Ishikawa (cell line): ENCODE measurements around the gene KCNQ4.

Source experiments
- CEBPB ChIP-seq: IDR thresholded peaks from 2 replicates; pipeline ENCODE4 v1.6.1; 2012
- CREB1 ChIP-seq: IDR thresholded peaks from 2 replicates; pipeline ENCODE4 v1.6.1; 2012; ENCODE audit warnings: low read depth
- EGR1 ChIP-seq: IDR thresholded peaks from 2 replicates; pipeline ENCODE4 v1.6.1; 2012
- EP300 ChIP-seq: IDR thresholded peaks from 2 replicates; pipeline ENCODE4 v1.6.1; 2012; ENCODE audit warnings: borderline replicate concordance
- FOXM1 ChIP-seq: IDR thresholded peaks from 2 replicates; pipeline ENCODE4 v1.6.1; 2012; ENCODE audit warnings: low read depth, borderline replicate concordance
- NFIC ChIP-seq: IDR thresholded peaks from 2 replicates; pipeline ENCODE4 v1.6.1; 2012
- RAD21 ChIP-seq: IDR thresholded peaks from 2 replicates; pipeline ENCODE4 v1.6.1; 2012; ENCODE audit warnings: low read depth
- TAF1 ChIP-seq: IDR thresholded peaks from 2 replicates; pipeline ENCODE4 v1.6.1; 2012; ENCODE audit warnings: low read depth, mild to moderate bottlenecking
- TCF12 ChIP-seq: IDR thresholded peaks from 2 replicates; pipeline ENCODE4 v1.6.1; 2012; ENCODE audit warnings: low read depth
- TEAD4 ChIP-seq: IDR thresholded peaks from 2 replicates; pipeline ENCODE4 v1.6.1; 2012
- YY1 ChIP-seq: IDR thresholded peaks from 2 replicates; pipeline ENCODE4 v1.6.1; 2012; ENCODE audit warnings: low read depth
- ZBTB7A ChIP-seq: IDR thresholded peaks from 2 replicates; pipeline ENCODE4 v1.6.1; 2012; ENCODE audit warnings: low read depth
- TF ChIP-seq, protein P1 (sequence below): IDR thresholded peaks from 2 replicates; pipeline ENCODE4 v1.6.1; 2012
- TF ChIP-seq, protein P2 (sequence below): IDR thresholded peaks from 2 replicates; pipeline ENCODE4 v1.6.1; 2012; ENCODE audit warnings: low read depth, mild to moderate bottlenecking
- TF ChIP-seq, protein P3 (sequence below): IDR thresholded peaks from 2 replicates; pipeline ENCODE4 v1.6.1; 2012

Gene KCNQ4

DNA sequence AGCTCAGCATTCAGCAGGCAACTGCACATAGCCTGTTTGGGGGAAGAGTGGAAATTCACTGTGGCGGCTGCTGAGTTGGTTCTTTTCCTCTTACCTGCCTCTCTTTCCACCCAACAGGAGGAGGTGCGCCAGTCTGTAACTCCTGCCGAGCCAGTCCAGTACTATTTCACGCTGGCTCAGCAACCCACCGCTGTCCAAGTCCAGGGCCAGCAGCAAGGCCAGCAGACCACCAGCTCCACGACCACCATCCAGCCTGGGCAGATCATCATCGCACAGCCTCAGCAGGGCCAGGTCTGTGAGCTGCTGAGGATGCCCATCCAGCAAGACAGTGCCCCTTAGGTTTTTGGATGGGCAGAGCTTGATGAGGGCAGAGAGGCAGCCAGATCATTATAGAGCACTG is 25.6 kb upstream of the KCNQ4 start:
- no peak for TF ChIP-seq ZBTB7A
- TF ChIP-seq, protein P1, sequence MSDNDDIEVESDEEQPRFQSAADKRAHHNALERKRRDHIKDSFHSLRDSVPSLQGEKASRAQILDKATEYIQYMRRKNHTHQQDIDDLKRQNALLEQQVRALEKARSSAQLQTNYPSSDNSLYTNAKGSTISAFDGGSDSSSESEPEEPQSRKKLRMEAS, result no peak
- TF ChIP-seq CEBPB, result no peak
- no peak for TF ChIP-seq NFIC
- no peak for TF ChIP-seq YY1
- TF ChIP-seq FOXM1, result no peak
- no peak for TF ChIP-seq RAD21
- TF ChIP-seq, protein P2, sequence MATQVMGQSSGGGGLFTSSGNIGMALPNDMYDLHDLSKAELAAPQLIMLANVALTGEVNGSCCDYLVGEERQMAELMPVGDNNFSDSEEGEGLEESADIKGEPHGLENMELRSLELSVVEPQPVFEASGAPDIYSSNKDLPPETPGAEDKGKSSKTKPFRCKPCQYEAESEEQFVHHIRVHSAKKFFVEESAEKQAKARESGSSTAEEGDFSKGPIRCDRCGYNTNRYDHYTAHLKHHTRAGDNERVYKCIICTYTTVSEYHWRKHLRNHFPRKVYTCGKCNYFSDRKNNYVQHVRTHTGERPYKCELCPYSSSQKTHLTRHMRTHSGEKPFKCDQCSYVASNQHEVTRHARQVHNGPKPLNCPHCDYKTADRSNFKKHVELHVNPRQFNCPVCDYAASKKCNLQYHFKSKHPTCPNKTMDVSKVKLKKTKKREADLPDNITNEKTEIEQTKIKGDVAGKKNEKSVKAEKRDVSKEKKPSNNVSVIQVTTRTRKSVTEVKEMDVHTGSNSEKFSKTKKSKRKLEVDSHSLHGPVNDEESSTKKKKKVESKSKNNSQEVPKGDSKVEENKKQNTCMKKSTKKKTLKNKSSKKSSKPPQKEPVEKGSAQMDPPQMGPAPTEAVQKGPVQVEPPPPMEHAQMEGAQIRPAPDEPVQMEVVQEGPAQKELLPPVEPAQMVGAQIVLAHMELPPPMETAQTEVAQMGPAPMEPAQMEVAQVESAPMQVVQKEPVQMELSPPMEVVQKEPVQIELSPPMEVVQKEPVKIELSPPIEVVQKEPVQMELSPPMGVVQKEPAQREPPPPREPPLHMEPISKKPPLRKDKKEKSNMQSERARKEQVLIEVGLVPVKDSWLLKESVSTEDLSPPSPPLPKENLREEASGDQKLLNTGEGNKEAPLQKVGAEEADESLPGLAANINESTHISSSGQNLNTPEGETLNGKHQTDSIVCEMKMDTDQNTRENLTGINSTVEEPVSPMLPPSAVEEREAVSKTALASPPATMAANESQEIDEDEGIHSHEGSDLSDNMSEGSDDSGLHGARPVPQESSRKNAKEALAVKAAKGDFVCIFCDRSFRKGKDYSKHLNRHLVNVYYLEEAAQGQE, result no peak
- no peak for TF ChIP-seq CREB1
- TF ChIP-seq TEAD4, result no peak
- TF ChIP-seq EP300, result no peak
- TF ChIP-seq TCF12, result no peak

DNA sequence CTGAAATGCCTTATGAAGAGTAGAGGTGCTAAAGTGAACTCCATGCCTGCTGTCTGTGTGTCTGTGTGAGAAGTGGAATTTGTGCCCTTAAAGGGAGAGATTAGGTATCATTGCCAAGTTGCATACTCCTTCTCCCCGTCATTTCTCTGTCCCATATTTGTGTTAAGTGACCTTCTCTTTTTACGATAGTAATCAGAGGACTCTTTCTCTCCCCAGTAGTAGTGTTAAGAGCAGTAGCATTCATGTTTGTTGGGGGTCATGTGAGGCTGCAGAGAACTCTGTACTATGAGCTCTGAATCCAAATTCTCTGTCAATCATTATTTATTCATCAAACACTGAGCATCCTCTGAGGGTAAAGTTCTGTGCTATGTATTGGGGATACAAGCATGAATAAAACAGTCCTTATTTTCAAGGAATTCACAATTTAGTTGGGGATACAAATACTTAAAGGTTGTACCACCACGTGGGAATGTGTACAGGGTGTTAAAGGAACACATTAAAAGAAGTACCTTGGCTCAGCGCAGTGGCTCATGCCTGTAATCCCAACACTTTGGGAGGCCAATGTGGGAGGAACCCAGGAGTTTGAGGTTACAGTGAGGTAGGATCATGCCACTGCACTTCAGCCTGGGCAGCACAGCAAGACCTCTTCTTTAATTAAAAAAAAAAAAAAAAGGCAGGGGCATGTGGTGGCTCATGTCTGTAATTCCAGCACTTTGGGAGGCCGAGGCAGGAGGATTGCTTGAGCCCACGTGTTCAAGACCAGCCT is 24.8 kb upstream of the KCNQ4 start:
- TF ChIP-seq CREB1 (no peak), YY1 (no peak), FOXM1 (no peak), TCF12 (no peak), ZBTB7A (no peak), EP300 (no peak), EGR1 (no peak), NFIC (no peak)
- TF ChIP-seq, protein P1, result no peak
- TF ChIP-seq, protein P2, result no peak

DNA sequence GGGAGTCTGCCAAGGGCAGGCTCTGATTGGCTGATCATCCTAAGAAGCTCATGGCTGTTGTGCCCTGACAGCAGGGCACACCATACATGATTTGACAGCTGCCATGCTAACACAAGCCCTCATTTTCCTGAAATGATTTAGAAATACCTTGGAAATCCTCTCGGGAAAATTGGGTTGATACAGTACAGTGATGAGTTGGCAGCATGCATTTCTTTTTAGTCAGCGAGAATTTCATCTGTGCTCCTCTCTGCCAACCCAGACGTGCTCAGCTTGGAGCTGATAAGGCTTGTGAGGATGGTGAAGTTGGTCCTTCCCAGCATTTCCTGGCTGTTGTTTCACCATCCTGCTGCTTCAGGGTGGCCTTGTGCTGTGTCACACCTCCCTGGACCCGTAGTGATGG is 22.6 kb upstream of the KCNQ4 start:
- TF ChIP-seq EGR1 (no peak), TEAD4 (no peak)

DNA sequence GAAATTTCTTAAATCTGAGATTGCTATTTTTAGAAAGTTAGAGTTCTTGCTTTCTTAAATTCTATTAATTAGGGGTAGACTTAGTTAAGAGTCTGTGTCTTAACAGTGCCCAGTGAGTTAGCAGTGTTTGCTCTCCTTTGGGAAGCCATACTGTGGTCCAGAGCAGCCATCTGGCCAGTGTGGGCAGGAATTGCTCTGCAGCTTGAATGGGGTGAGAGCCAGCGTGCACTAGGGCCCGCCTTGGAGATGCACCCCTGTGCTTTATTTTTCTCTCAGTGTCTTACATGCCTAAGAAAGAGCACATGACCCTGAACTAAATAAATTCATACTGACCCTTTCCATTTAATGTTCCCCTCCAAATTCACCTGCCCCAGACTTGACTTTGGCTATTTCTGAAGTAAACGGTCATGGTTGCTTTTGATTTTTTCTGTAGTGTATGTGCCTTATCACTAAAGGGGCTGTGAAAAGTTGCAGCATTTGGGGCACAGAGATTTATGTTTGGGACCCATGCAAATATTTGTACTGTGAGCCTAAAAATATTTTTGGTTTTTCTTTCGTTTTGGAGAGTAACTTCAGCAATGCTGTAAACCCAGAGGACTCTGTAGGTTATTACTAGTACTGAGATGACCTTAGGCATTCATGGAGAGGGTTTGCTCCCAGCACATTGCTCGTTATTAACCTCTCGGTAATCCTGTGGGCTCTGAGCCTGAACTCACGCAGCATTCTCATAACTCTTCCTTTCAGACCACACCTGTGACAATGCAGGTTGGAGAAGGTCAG is 21.3 kb upstream of the KCNQ4 start:
- TF ChIP-seq, protein P3, sequence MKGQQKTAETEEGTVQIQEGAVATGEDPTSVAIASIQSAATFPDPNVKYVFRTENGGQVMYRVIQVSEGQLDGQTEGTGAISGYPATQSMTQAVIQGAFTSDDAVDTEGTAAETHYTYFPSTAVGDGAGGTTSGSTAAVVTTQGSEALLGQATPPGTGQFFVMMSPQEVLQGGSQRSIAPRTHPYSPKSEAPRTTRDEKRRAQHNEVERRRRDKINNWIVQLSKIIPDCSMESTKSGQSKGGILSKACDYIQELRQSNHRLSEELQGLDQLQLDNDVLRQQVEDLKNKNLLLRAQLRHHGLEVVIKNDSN, result no peak
- no peak for TF ChIP-seq NFIC
- no peak for TF ChIP-seq CEBPB
- TF ChIP-seq EGR1, result no peak
- no peak for TF ChIP-seq ZBTB7A
- no peak for TF ChIP-seq EP300
- no peak for TF ChIP-seq TCF12
- no peak for TF ChIP-seq YY1
- TF ChIP-seq RAD21, result no peak
- TF ChIP-seq TEAD4, result no peak
- TF ChIP-seq, protein P1, result no peak
- TF ChIP-seq CREB1, result no peak
- no peak for TF ChIP-seq TAF1
- TF ChIP-seq, protein P2, result no peak
- no peak for TF ChIP-seq FOXM1
